Caco-2 (cell line): ENCODE data around the gene PTPN14. TPM values are rescaled to one million over a fixed set of nuclear protein-coding genes. Genes with fewer than 3 reads are reported as not detected.

Experiments used
- BruUV-seq: library from RNA; stranded (reverse); fragments of 400-500 nt; replicated peaks from 2 replicates; lab custom pipeline; 2021; lab: Mats Ljungman, UMichigan
- CTCF ChIA-PET: fragments of 300-600 bp; sonication (Branson Sonifier 250); formaldehyde crosslinking; loops from one replicate; lab custom pipeline; 2022; ENCODE audit warnings: antibody characterized with exemption; lab: Charles Lee
- POLR2A ChIA-PET: fragments of 300-600 bp; sonication (Branson Sonifier 250); formaldehyde crosslinking; loops from one replicate; lab custom pipeline; 2022; ENCODE audit warnings: antibody characterized with exemption; lab: Charles Lee
- DNase-seq, 2 experiments: peaks; one replicate each; pipeline versions ENCODE4 v3.0.0 to v3.0.0-alpha.2; 2020 to 2022
- H3K27me3 ChIP-seq: replicated peaks from 2 replicates; pipeline ENCODE4 v1.6.0; 2011; ENCODE audit warnings: low read length; ENCODE audit not compliant: control insufficient read depth, insufficient read depth
- H3K36me3 ChIP-seq: 2 replicates; pipeline ENCODE4 v1.5.1; 2011; ENCODE audit warnings: low read length; ENCODE audit not compliant: control insufficient read depth, insufficient read depth
- H3K4me1 ChIP-seq: fragments of 250-450 bp; sonication (Bioruptor Pico); 2 replicates; pipeline ENCODE4 v1.5.1; 2020; ENCODE audit warnings: mild to moderate bottlenecking
- H3K4me3 ChIP-seq: 2 replicates; pipeline ENCODE4 v1.5.1; 2011; ENCODE audit warnings: low read depth, mild to moderate bottlenecking, control low read depth, low read length
- H3K9me3 ChIP-seq: fragments of 250-450 bp; sonication (Bioruptor Pico); 2 replicates; pipeline ENCODE4 v1.5.1; 2020; ENCODE audit warnings: mild to moderate bottlenecking, moderate library complexity
- H3K27ac Mint-ChIP-seq: one replicate; pipeline ENCODE4 v1.8.0; 2022; ENCODE audit warnings: mixed read lengths; ENCODE audit not compliant: unreplicated experiment
- H3K27me3 Mint-ChIP-seq: one replicate; pipeline ENCODE4 v1.8.0; 2022; ENCODE audit warnings: mixed read lengths; ENCODE audit not compliant: insufficient read depth, unreplicated experiment
- H3K36me3 Mint-ChIP-seq: one replicate; pipeline ENCODE4 v1.8.0; 2022; ENCODE audit warnings: mild to moderate bottlenecking, mixed read lengths; ENCODE audit not compliant: insufficient read depth, unreplicated experiment
- H3K4me1 Mint-ChIP-seq: one replicate; pipeline ENCODE4 v1.8.0; 2022; ENCODE audit warnings: low read depth, mixed read lengths; ENCODE audit not compliant: unreplicated experiment
- H3K4me3 Mint-ChIP-seq: one replicate; pipeline ENCODE4 v1.8.0; 2022; ENCODE audit warnings: mild to moderate bottlenecking, moderate library complexity, mixed read lengths; ENCODE audit not compliant: unreplicated experiment
- H3K9me3 Mint-ChIP-seq: one replicate; pipeline ENCODE4 v1.8.0; 2022; ENCODE audit warnings: mixed read lengths; ENCODE audit not compliant: unreplicated experiment
- intact Hi-C: fragments of 100-400 bp; cut with micrococcal nuclease; formaldehyde crosslinking; loops from one replicate; pipeline ENCODE4 v1.10.0; 2022; ENCODE audit not compliant: unreplicated experiment
- total RNA-seq: library from RNA; stranded (reverse); gene quantifications from 2 replicates; pipeline ENCODE4 v1.2.3, GENCODE V29; 2022
- TF ChIP-seq, protein P1 (sequence below), 2 experiments: fragments of 200-600 bp in 1 of 2; IDR thresholded peaks; 1 replicate in 1 of 2; 2 replicates in 1 of 2; pipeline versions ENCODE4 v1.5.1 to v1.8.0; 2011 to 2022; ENCODE audit warnings: antibody characterized with exemption in 1 of 2, control low read depth in 1 of 2, inconsistent platforms in 1 of 2, low read depth in 1 of 2, low read length in 1 of 2, mild to moderate bottlenecking in 1 of 2, moderate library complexity in 1 of 2; ENCODE audit not compliant: insufficient read depth in 1 of 2, severe bottlenecking in 1 of 2, unreplicated experiment in 1 of 2

Gene PTPN14
- total RNA-seq, 1 experiment from 2014 or later, result 103 TPM

- no peak overlapping the region for H3K4me3 ChIP-seq
- Mint-ChIP-seq H3K4me3 (peak overlapping the region; percentile 10), H3K27me3 (no peaks in the 10 kb centered on the region), H3K9me3 (no peaks in the 10 kb centered on the region), H3K27ac (peak overlapping the region; percentile 36), H3K36me3 (peaks cover 54% of the 10 kb centered on the region), H3K4me1 (peaks cover 15% of the 10 kb centered on the region)
- intact Hi-C loops, result loop anchor here (1.0 kb wide), 1 partner anchor 10 kb away; no protein-coding TSS in a partner anchor
- no peaks in the 10 kb centered on the region for H3K27me3 ChIP-seq
- BruUV-seq, result TSS peak; percentile 50
- no peak for DNase-seq
- TF ChIP-seq, protein P1, sequence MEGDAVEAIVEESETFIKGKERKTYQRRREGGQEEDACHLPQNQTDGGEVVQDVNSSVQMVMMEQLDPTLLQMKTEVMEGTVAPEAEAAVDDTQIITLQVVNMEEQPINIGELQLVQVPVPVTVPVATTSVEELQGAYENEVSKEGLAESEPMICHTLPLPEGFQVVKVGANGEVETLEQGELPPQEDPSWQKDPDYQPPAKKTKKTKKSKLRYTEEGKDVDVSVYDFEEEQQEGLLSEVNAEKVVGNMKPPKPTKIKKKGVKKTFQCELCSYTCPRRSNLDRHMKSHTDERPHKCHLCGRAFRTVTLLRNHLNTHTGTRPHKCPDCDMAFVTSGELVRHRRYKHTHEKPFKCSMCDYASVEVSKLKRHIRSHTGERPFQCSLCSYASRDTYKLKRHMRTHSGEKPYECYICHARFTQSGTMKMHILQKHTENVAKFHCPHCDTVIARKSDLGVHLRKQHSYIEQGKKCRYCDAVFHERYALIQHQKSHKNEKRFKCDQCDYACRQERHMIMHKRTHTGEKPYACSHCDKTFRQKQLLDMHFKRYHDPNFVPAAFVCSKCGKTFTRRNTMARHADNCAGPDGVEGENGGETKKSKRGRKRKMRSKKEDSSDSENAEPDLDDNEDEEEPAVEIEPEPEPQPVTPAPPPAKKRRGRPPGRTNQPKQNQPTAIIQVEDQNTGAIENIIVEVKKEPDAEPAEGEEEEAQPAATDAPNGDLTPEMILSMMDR (IDR thresholded peaks at IDR 0.05; ENCODE audit: insufficient read depth in 1 of 2, low read depth in 1 of 2, low read length in 1 of 2, severe bottlenecking in 1 of 2, unreplicated experiment in 1 of 2), result no peak
- H3K4me1 ChIP-seq, result peaks cover 33% of the 10 kb centered on the region
- ChIA-PET POLR2A (interaction anchor here (1.4 to 1.5 kb wide), 2 partner anchors 69 to 148 kb away, joined by 3 to 5 read pairs; partner anchors contain the start of gene PTPN14), CTCF (interaction anchor here (0.7 kb wide), 1 partner anchor 10 kb away, joined by 4 read pairs; no protein-coding TSS in a partner anchor)
- H3K9me3 ChIP-seq, result no peaks in the 10 kb centered on the region
- H3K36me3 ChIP-seq, result no peaks in the 10 kb centered on the region; the same call in 1 of the 2 replicates
Observed at GRCh38 chr1:214404154-214404553, 147.2 kb downstream of the PTPN14 start.

DNA sequence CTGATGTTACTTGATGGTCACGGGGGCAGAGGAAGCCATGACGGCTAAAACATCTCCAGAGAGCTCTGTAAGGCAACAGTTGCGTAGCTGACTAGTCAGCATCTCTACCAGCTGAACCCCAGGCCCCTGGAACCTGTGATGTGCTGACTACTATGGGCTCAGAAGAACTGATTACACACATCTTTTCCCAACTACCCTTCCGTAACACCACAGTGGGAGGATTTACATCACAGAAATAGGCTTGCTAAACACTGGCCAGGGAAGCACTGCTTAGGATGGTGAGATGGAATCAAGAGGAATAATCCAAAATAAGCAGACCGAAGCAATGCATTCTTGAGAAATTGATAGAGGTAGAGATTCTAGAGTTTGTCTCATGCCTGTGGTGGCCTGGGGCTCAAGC lies 148.0 kb downstream of the PTPN14 start:
- ChIA-PET CTCF (interaction anchor here (0.7 kb wide), 1 partner anchor 11 kb away, joined by 4 read pairs; no protein-coding TSS in a partner anchor), POLR2A (no interaction called here)
- Mint-ChIP-seq H3K9me3 (no peaks in the 10 kb centered on the region), H3K27ac (no peak overlapping the region), H3K27me3 (no peaks in the 10 kb centered on the region), H3K36me3 (peaks cover 62% of the 10 kb centered on the region), H3K4me3 (no peak overlapping the region), H3K4me1 (peaks cover 15% of the 10 kb centered on the region)
- TF ChIP-seq, protein P1 (IDR thresholded peaks at IDR 0.05; ENCODE audit: insufficient read depth in 1 of 2, low read depth in 1 of 2, low read length in 1 of 2, severe bottlenecking in 1 of 2, unreplicated experiment in 1 of 2), result no peak
- no peak overlapping the region for H3K4me3 ChIP-seq
- DNase-seq, result no peak
- H3K36me3 ChIP-seq, result no peaks in the 10 kb centered on the region; the same call in 1 of the 2 replicates
- intact Hi-C loops, result no loop called here
- no peaks in the 10 kb centered on the region for H3K9me3 ChIP-seq
- H3K27me3 ChIP-seq, result no peaks in the 10 kb centered on the region
- BruUV-seq, result no TSS peak
- peaks cover 33% of the 10 kb centered on the region for H3K4me1 ChIP-seq

GRCh38 chr1:214402613-214403083 lies 148.8 kb downstream of the PTPN14 start:
- POLR2A ChIA-PET, result no interaction called here
- CTCF ChIA-PET, result no interaction called here
- no peaks in the 10 kb centered on the region for H3K9me3 Mint-ChIP-seq
- Histone ChIP-seq H3K4me3 (no peak overlapping the region), H3K36me3 (no peaks in the 10 kb centered on the region; the same call in 1 of the 2 replicates), H3K27me3 (no peaks in the 10 kb centered on the region), H3K9me3 (no peaks in the 10 kb centered on the region), H3K4me1 (peaks cover 33% of the 10 kb centered on the region)
- no TSS peak for BruUV-seq
- no peaks in the 10 kb centered on the region for H3K27me3 Mint-ChIP-seq
- H3K4me3 Mint-ChIP-seq, result no peak overlapping the region
- DNase-seq, result no peak
- no peak overlapping the region for H3K27ac Mint-ChIP-seq
- intact Hi-C loops, result no loop called here
- H3K4me1 Mint-ChIP-seq, result peaks cover 15% of the 10 kb centered on the region
- peaks cover 69% of the 10 kb centered on the region for H3K36me3 Mint-ChIP-seq
- TF ChIP-seq, protein P1 (IDR thresholded peaks at IDR 0.05; ENCODE audit: insufficient read depth in 1 of 2, low read depth in 1 of 2, low read length in 1 of 2, severe bottlenecking in 1 of 2, unreplicated experiment in 1 of 2), result no peak
